Panc1 (cell line): ENCODE measurements around the gene AS3MT.

Experiments
- TF ChIP-seq, protein P1 (sequence below): fragments of 450-650 bp; IDR thresholded peaks from 2 replicates; pipeline ENCODE4 v1.5.1; 2017; ENCODE audit warnings: mild to moderate bottlenecking
- TF ChIP-seq, protein P2 (sequence below), 2 experiments: IDR thresholded peaks; 2 replicates each; pipeline ENCODE4 v1.6.1; 2011 to 2012; ENCODE audit warnings: low read depth in 2 of 2, control low read depth in 1 of 2, low read length in 1 of 2, mild to moderate bottlenecking in 1 of 2, moderate library complexity in 1 of 2; ENCODE audit not compliant: insufficient read depth in 1 of 2

DNA sequence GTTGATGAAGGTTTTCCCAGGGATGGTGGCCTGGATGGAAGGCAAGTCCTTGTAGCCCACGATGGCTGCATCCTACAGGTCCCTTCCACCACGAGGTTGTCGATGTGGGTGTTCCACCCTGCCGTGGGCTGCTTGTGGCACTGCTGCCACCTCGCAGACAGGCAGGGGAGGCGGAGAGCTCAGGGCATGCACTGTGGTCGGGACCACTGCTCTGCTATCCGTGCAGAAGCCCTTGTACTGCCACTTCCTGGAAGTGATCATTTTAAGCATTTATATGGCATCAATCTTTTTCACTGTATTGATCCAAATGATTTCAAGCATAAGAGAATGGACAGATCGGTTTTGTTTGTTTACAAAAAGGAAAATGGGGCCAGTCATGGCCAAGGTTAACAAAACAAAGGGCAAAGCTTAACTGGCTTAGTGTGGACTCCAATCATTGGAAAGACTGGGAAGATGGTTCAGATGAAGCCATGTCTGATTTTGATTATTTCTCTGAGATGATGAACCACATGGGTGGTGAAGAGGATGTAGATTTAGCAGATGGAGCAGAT lies 23.8 kb upstream of the AS3MT start:
- TF ChIP-seq, protein P1, sequence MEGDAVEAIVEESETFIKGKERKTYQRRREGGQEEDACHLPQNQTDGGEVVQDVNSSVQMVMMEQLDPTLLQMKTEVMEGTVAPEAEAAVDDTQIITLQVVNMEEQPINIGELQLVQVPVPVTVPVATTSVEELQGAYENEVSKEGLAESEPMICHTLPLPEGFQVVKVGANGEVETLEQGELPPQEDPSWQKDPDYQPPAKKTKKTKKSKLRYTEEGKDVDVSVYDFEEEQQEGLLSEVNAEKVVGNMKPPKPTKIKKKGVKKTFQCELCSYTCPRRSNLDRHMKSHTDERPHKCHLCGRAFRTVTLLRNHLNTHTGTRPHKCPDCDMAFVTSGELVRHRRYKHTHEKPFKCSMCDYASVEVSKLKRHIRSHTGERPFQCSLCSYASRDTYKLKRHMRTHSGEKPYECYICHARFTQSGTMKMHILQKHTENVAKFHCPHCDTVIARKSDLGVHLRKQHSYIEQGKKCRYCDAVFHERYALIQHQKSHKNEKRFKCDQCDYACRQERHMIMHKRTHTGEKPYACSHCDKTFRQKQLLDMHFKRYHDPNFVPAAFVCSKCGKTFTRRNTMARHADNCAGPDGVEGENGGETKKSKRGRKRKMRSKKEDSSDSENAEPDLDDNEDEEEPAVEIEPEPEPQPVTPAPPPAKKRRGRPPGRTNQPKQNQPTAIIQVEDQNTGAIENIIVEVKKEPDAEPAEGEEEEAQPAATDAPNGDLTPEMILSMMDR: no peak
- TF ChIP-seq, protein P2, sequence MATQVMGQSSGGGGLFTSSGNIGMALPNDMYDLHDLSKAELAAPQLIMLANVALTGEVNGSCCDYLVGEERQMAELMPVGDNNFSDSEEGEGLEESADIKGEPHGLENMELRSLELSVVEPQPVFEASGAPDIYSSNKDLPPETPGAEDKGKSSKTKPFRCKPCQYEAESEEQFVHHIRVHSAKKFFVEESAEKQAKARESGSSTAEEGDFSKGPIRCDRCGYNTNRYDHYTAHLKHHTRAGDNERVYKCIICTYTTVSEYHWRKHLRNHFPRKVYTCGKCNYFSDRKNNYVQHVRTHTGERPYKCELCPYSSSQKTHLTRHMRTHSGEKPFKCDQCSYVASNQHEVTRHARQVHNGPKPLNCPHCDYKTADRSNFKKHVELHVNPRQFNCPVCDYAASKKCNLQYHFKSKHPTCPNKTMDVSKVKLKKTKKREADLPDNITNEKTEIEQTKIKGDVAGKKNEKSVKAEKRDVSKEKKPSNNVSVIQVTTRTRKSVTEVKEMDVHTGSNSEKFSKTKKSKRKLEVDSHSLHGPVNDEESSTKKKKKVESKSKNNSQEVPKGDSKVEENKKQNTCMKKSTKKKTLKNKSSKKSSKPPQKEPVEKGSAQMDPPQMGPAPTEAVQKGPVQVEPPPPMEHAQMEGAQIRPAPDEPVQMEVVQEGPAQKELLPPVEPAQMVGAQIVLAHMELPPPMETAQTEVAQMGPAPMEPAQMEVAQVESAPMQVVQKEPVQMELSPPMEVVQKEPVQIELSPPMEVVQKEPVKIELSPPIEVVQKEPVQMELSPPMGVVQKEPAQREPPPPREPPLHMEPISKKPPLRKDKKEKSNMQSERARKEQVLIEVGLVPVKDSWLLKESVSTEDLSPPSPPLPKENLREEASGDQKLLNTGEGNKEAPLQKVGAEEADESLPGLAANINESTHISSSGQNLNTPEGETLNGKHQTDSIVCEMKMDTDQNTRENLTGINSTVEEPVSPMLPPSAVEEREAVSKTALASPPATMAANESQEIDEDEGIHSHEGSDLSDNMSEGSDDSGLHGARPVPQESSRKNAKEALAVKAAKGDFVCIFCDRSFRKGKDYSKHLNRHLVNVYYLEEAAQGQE (IDR thresholded peaks at IDR 0.05; ENCODE audit: insufficient read depth in 1 of 2, low read depth in 2 of 2, low read length in 1 of 2): no peak
